ENCODE results near the gene ELMOD2.

ELMOD2 gene

DNA sequence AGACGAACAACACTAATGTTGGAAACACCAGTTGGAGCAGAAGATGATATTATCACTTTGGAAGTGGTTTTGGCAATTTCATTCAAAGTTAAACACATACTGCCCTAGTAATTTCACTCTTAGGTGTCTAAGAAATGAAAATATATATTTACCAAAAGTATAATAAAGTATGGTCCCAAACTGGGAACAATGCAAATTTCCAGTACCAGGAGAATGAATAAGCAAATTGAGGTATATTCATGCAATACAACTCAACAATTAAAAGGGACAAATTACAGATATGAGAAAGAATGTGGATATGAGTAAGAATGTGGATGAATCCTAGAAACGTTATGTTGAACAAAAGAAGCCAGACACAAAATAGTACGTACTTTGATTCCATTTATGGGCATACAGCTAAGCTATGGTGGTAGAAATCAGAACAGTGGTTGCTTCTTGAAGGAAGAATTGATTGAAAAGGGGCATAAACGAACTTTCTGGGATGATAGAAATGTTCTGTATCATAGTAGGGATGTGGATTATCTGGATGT is 10.0 kb downstream of the ELMOD2 start:
- DNase-seq: no peak
- Histone ChIP-seq H3K4me3 (ENCODE audit: low read depth, low read length) (no peak overlapping the region), H3K27me3 (ENCODE audit: insufficient read depth, low read depth, severe bottlenecking) (no peaks in the 10 kb centered on the region), H3K27ac (no peak overlapping the region), H3K9me3 (ENCODE audit: severe bottlenecking) (no peaks in the 10 kb centered on the region), H3K36me3 (peaks cover 15% of the 10 kb centered on the region)
- TF ChIP-seq, protein P1, sequence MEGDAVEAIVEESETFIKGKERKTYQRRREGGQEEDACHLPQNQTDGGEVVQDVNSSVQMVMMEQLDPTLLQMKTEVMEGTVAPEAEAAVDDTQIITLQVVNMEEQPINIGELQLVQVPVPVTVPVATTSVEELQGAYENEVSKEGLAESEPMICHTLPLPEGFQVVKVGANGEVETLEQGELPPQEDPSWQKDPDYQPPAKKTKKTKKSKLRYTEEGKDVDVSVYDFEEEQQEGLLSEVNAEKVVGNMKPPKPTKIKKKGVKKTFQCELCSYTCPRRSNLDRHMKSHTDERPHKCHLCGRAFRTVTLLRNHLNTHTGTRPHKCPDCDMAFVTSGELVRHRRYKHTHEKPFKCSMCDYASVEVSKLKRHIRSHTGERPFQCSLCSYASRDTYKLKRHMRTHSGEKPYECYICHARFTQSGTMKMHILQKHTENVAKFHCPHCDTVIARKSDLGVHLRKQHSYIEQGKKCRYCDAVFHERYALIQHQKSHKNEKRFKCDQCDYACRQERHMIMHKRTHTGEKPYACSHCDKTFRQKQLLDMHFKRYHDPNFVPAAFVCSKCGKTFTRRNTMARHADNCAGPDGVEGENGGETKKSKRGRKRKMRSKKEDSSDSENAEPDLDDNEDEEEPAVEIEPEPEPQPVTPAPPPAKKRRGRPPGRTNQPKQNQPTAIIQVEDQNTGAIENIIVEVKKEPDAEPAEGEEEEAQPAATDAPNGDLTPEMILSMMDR (IDR thresholded peaks at IDR 0.05; ENCODE audit: low read depth, low read length): no peak

DNA sequence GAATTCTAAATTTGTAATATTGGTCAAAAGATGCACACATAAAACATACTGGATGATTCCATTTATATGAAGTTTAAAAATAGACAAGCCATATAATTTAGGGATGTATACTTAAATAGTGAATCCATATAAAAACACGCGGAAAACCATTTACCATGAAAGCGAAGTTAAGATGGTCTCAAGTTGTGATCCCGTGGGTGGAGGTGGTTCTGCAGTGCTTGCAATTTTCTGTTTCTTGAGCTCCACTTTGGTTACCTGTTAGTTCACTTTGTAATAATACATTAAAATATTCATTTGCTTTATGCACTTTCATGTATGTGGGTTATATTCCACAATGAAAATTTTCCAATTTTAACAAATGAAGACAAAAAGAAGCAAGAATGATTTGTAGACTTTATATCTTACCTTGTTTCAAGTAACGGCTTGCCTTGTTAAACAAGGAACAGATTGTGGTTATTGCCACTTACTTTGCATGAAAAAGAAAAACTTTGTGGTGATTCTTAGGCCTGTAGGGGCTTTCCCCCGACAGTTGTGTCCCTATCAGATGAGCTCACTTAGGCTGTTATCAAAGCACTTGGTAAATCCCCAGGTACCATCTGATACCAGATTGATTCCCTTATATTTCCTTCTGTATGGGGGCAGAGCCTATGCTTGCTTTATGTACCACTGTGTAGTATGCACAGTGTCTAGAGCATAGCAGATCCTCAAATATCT is 32.6 kb downstream of the ELMOD2 start:
- Histone ChIP-seq H3K9me3 (ENCODE audit: severe bottlenecking) (no peaks in the 10 kb centered on the region), H3K27me3 (ENCODE audit: insufficient read depth, low read depth, severe bottlenecking) (no peaks in the 10 kb centered on the region), H3K27ac (no peak overlapping the region), H3K4me3 (ENCODE audit: low read depth, low read length) (no peak overlapping the region), H3K36me3 (no peaks in the 10 kb centered on the region)
- DNase-seq: no peak
- TF ChIP-seq, protein P1 (IDR thresholded peaks at IDR 0.05; ENCODE audit: low read depth, low read length): no peak

DNA sequence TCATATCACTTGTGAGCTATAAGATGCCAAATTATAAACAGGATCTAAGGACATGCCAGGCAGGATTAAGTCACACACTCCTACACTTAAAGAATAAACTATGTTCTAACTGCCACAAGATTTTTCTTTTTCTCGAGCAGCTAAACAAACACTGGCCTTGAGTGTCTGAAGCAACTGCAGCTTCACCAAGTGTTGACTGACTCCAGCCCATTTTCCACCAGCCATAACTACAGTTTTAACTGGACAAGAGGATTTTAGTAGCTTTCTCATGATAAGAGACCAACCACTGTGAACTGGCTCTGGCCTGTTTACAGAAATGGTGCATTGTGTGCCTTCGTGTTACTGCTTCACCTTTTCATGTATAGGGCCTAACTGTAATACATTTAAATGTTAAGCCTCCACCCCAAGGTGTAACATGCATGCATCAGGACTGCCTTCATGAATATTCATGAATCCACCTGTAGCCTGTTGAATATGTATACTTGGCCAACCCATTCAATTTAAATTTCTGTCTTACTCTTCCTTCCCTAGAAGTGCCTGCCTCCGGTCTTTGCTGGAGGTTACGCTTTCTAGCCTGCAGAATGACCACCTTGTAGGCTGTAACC is 34.0 kb downstream of the ELMOD2 start:
- no peaks in the 10 kb centered on the region for H3K27me3 ChIP-seq (ENCODE audit: insufficient read depth, low read depth, severe bottlenecking)
- no peak overlapping the region for H3K4me3 ChIP-seq (ENCODE audit: low read depth, low read length)
- H3K36me3 ChIP-seq: no peaks in the 10 kb centered on the region
- DNase-seq: no peak
- TF ChIP-seq, protein P1 (IDR thresholded peaks at IDR 0.05; ENCODE audit: low read depth, low read length): no peak
- H3K9me3 ChIP-seq (ENCODE audit: severe bottlenecking): no peaks in the 10 kb centered on the region
- no peak overlapping the region for H3K27ac ChIP-seq

DNA sequence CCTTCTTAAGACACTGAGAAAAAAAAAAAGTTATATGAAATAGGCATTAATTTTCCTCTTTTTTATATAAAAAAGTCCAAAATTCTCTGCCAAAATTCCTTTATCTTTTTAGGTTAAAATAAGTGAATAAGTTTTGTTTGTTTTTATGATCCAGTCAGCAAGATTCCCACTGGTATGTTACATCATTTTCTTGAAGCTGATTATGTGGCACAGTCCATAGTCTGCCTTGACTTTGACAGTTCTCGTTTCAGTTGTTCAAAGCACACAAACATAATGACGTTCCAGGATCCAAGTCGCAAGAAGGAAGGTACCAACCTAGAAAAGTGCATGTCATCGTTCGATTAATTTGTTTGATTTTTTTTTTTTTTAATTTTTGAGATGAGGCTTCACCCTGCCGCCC is 35.7 kb downstream of the ELMOD2 start:
- Histone ChIP-seq H3K9me3 (ENCODE audit: severe bottlenecking) (no peaks in the 10 kb centered on the region), H3K36me3 (no peaks in the 10 kb centered on the region), H3K27me3 (ENCODE audit: insufficient read depth, low read depth, severe bottlenecking) (no peaks in the 10 kb centered on the region), H3K27ac (no peak overlapping the region), H3K4me3 (ENCODE audit: low read depth, low read length) (no peak overlapping the region)
- TF ChIP-seq, protein P1 (IDR thresholded peaks at IDR 0.05; ENCODE audit: low read depth, low read length): no peak
- no peak for DNase-seq

DNA sequence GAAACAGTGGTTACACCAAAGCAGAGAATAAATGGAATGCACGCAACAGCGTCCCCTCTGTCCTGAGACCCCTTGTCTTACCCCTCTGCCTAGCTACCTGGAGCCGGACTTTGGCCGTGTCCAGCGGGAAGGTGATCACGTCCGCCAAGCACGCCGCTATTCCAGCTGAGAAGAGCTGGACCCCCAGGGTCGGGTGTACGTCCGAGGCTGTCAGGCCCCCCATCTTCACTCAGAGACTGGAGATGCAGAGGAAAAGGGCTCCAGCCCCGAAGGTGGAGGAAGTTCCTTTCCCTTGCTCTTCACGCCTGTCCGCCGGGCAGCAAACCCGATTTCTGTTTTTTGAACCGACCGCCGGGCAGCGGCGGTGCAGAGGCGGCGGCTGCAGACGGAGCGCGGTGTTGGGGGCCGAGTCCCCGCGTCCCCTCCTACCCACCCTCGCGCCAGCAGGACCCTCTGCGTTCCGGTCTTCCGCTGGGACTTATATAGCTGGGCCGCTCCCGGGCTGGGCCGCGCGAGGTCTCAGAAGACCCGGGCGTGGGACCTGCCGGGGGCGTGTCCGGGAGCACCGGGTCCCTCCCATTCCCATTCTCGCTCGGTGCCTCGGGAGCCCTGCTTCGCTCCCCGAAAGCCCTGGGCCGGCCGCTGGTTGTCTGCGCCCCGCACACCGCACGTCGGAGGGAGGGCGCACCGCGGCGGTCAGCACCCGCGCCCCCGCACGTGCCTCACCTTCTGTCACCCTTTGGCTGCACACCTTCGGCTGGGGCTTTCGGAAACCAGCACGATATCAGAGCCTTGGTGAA is 44.7 kb downstream of the ELMOD2 start, which contains the start of gene UCP1:
UCP1 (minus strand) TSS at position 455 of the 800 bp plus-strand sequence; CDS start at position 223, 232 bp downstream.
- H3K4me3 ChIP-seq (ENCODE audit: low read depth, low read length): peak within 1 kb of the TSS; percentile 54
- peak; percentile 33 for DNase-seq
- H3K27me3 ChIP-seq (ENCODE audit: insufficient read depth, low read depth, severe bottlenecking): peaks cover 17% of the 10 kb centered on the region
- H3K27ac ChIP-seq: no peak within 1 kb of the TSS
- TF ChIP-seq, protein P1 (IDR thresholded peaks at IDR 0.05; ENCODE audit: low read depth, low read length): peak; percentile 22; the same call in 1 of the 2 replicates
- no peaks in the 10 kb centered on the region for H3K9me3 ChIP-seq (ENCODE audit: severe bottlenecking)
- no peaks in the 10 kb centered on the region for H3K36me3 ChIP-seq

All from WERI-Rb-1 (cell line).